ENCODE results near the gene FN3KRP. TPM values are rescaled to one million over a fixed set of nuclear protein-coding genes. Genes with fewer than 3 reads are reported as not detected.
A peak's percentile ranks its signal among the peaks of the same experiment; 100 is the strongest.

Gene FN3KRP
- total and polyA plus RNA-seq, 10 of the 15 experiments (the other 5 are each of a cell fraction or from before 2014, with no cell fraction given), result 1.8 to 50.5 (median 26.5) TPM

DNA sequence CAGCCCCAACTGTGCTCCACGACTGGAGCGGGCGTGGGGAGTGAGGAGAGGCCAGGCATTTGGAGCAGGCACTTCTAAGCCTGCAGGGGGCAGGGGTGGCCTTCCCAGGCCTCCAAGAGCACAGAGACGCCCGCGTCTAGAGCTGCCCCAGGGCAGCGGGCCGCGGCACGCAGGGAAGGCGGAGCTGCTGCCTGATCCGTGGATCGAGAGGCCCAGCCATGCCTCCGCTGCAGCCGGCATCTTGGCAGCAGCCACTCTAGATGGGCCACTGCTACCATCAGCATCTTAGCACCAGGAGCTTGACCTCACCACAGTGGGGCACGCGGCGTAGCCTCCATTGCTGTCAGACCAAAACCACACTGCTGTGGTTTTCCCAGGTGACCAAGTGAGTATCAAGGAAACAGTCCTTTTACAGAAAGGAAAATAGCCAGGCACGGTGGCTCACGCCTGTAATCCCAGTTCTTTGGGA is 47.8 kb upstream of the FN3KRP start:
- no peaks in the 10 kb centered on the region for H3K36me3 ChIP-seq (ENCODE audit: control insufficient read depth in 2 of 2, insufficient read depth in 2 of 2, low read length in 1 of 2)
- H3K9ac ChIP-seq (ENCODE audit: control insufficient read depth, insufficient read depth, low read length), result no peak overlapping the region
- ChIA-PET SMC1A (ENCODE audit: uncharacterized antibody, unreplicated experiment) (no interaction called here), CTCF (interaction anchor here (0.6 to 1.0 kb wide), 2 partner anchors 100 to 171 kb away, joined by 3 read pairs; partner anchors contain the start of gene ZNF750), RAD21 (ENCODE audit: unreplicated experiment) (no interaction called here), POLR2A (no interaction called here)
- TF ChIP-seq STAT3 (IDR thresholded peaks at IDR 0.05; ENCODE audit: low read depth, low read length), result no peak
- peak; percentile 74 for TF ChIP-seq RAD21 (IDR thresholded peaks at IDR 0.05; ENCODE audit: insufficient read depth, low read depth, low read length)
- TF ChIP-seq CTCF (IDR thresholded peaks at IDR 0.05 in 2 of 3, conservative IDR thresholded peaks at IDR 0.05 in 1 of 3; ENCODE audit: control insufficient read depth in 2 of 3, extremely low read depth in 1 of 3, insufficient read depth in 1 of 3, low read depth in 3 of 3, low read length in 3 of 3), result peak; percentile 43 to 56 (median 46); a peak in 4 of 6 replicates
- TF ChIP-seq RUNX3 (IDR thresholded peaks at IDR 0.05; ENCODE audit: low read length), result peak; percentile 69
- peak; percentile 51; the same call in 1 of the 2 replicates for TF ChIP-seq SMC3 (IDR thresholded peaks at IDR 0.05; ENCODE audit: borderline replicate concordance, low read length)
- TF ChIP-seq MLLT1 (IDR thresholded peaks at IDR 0.05), result 0 out of 2 replicates have a peak, but pooled peaks have one; percentile 19
- TF ChIP-seq, protein P1, sequence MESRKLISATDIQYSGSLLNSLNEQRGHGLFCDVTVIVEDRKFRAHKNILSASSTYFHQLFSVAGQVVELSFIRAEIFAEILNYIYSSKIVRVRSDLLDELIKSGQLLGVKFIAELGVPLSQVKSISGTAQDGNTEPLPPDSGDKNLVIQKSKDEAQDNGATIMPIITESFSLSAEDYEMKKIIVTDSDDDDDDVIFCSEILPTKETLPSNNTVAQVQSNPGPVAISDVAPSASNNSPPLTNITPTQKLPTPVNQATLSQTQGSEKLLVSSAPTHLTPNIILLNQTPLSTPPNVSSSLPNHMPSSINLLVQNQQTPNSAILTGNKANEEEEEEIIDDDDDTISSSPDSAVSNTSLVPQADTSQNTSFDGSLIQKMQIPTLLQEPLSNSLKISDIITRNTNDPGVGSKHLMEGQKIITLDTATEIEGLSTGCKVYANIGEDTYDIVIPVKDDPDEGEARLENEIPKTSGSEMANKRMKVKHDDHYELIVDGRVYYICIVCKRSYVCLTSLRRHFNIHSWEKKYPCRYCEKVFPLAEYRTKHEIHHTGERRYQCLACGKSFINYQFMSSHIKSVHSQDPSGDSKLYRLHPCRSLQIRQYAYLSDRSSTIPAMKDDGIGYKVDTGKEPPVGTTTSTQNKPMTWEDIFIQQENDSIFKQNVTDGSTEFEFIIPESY (IDR thresholded peaks at IDR 0.05), result peak; percentile 56; the same call in 1 of the 2 replicates
- no peak for TF ChIP-seq HSF1 (IDR thresholded peaks at IDR 0.05; ENCODE audit: low read depth, low read length)
- H3K4me3 ChIP-seq, result no peak overlapping the region
- no peaks in the 10 kb centered on the region for H3K4me1 ChIP-seq (ENCODE audit: control insufficient read depth, insufficient read depth, low read length)
- H4K20me1 ChIP-seq (ENCODE audit: control insufficient read depth, insufficient read depth), result no peaks in the 10 kb centered on the region
- in situ Hi-C loops (cut with MboI), result no loop called here
- H3K9me3 ChIP-seq (replicated peaks; ENCODE audit: control insufficient read depth, insufficient read depth, low read length), result no peaks in the 10 kb centered on the region
- no peaks in the 10 kb centered on the region for H3K79me2 ChIP-seq (ENCODE audit: control insufficient read depth, insufficient read depth, low read length)
- FAIRE-seq (no peak), ATAC-seq (peak; percentile 77), DNase-seq (ENCODE audit: low read depth, low spot score) (no peak)
- BruUV-seq (replicated peaks), result no TSS peak
- intact Hi-C loops (cut with micrococcal nuclease; ENCODE audit: unreplicated experiment), result no loop called here
- 13% methylated on average over 20 of the region's 20 CpGs for WGBS (ENCODE audit: insufficient coverage, insufficient replicate concordance, low lambda C conversion rate, missing lambda C conversion rate)
- no peak overlapping the region for H3K4me2 ChIP-seq (ENCODE audit: control insufficient read depth, insufficient read depth)
- peak overlapping the region; percentile 34 for H2AFZ ChIP-seq (ENCODE audit: control insufficient read depth, low read depth, low read length)
- H3K27me3 ChIP-seq (replicated peaks in 1 of 2; ENCODE audit: control insufficient read depth in 2 of 2, insufficient read depth in 2 of 2, low read length in 1 of 2), result no peaks in the 10 kb centered on the region
- no peak overlapping the region for H3K27ac ChIP-seq (ENCODE audit: control insufficient read depth, insufficient read depth)

All from GM12878 (cell line).